HG02870 (cell line): ENCODE measurements around the gene IBTK.

Experiments used
- ATAC-seq: cut with Tn5 transposase; IDR thresholded peaks from one replicate; pipeline ENCODE4 v1.9.1; 2021; ENCODE audit warnings: mild to moderate bottlenecking, moderate library complexity; ENCODE audit not compliant: unreplicated experiment

IBTK gene

GRCh38 chr6:82123632-82124031 is 123.9 kb downstream of the IBTK start:
- no peak for ATAC-seq
